GM18526 (cell line): ENCODE data around the gene DHRS2.

Experiments used
- POLR2A ChIP-seq: IDR thresholded peaks from 3 replicates; pipeline ENCODE4 v1.6.1; 2011; ENCODE audit not compliant: insufficient read length; ENCODE audit errors: extremely low read depth

The DHRS2 gene

DNA sequence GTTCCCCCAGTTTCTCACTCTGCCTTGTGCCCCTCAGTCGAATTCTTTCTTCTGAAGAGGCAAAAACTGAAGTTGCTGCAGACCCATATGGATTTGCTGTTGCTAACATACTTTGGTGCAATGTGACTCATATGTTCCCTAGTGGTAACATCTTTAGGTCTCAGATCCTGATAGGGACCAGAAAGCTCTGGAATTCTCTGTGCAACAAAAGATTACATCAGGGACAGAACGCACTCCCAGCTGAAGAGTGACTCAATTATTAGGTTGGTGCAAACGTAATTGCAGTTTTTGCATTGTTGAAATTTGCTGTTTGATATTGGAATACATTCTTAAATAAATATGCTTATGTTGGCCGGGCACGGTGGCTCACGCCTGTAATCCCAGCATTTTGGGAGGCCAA, 8.2 kb upstream of the DHRS2 start:
- TF ChIP-seq POLR2A = no peak

DNA sequence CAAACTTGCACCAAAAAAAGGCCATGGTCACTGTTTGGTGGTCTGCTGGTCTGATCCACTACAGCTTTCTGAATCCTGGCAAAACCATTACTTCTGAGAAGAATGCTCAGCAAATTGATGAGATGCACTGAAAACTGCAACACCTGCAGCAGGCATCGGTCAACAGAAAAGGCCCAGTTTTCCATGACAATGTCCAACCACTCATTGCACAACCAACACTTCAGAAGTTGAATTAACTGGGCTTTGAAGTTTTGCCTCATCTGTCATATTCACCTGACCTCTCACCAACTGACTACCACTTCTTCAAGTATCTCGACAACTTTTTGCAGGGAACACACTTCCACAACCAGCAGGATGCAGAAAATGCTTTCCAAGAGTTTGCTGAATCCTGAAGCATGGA, 7.0 kb upstream of the DHRS2 start:
- TF ChIP-seq POLR2A = no peak

DNA sequence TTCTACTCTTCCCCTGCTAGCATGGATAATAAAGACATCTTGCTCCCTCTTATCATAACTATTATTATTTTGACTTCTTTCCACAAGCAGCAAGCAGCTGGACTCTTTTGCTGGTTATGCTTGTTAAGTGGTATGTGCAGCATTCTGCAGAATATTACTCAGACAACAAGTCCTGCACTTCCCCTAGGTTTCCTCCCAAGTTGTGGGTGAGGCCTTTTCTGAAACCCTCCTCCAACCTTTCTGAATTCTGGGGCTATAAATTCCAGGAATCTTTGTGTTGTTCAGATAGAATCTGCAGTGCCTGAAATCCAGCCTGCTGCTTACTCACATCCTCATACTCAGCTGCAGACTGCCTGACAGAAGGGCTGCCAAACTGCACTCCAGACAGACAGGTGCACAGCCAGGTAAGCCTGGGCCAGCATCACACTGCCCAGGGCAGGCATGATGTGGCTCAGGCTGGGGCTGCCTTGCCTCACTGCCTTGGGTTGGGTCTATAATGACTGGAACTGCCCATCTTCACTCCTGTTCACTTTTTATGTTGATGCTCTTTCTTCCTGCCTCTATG, 6.2 kb upstream of the DHRS2 start:
- no peak for TF ChIP-seq POLR2A

DNA sequence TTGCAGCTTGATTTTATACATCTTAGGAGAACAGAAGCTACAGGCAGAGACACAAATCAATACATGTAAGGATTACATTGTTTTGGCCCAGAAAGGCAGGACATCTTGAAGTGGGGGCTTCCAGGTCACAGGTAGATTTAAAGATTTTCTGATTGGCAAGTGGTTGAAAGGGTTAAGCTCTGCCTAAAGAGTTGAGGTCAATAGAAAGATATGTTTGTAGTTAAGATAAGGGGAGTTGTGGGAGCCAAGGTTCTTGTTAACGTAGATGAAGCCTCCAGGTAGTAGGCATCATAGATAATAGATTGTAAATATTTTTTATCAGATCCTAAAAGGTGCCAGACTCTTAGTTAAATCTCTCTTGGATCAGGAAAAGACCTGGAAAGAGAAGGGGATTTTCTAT, 5.5 kb upstream of the DHRS2 start:
- TF ChIP-seq POLR2A = no peak

DNA sequence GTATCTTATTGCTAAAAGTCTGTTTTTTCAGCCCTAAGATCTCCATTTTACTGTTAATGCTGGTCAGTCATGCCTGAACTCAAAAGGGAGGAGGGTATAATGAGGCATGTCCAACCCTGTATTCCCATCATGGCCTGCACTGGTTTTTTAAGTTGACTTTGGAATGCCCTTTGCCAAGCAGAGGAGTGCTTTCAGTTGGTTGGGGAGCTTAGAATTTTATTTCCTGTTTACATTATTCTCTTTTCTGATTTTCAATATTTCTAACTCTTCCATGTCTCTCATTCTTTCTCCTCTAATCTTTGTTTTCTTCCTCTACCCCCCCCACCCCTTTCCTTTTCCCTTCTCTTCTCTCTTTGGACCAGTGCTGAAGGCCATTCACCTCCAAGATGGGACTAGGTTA, 4.9 kb upstream of the DHRS2 start:
- TF ChIP-seq POLR2A = no peak

DNA sequence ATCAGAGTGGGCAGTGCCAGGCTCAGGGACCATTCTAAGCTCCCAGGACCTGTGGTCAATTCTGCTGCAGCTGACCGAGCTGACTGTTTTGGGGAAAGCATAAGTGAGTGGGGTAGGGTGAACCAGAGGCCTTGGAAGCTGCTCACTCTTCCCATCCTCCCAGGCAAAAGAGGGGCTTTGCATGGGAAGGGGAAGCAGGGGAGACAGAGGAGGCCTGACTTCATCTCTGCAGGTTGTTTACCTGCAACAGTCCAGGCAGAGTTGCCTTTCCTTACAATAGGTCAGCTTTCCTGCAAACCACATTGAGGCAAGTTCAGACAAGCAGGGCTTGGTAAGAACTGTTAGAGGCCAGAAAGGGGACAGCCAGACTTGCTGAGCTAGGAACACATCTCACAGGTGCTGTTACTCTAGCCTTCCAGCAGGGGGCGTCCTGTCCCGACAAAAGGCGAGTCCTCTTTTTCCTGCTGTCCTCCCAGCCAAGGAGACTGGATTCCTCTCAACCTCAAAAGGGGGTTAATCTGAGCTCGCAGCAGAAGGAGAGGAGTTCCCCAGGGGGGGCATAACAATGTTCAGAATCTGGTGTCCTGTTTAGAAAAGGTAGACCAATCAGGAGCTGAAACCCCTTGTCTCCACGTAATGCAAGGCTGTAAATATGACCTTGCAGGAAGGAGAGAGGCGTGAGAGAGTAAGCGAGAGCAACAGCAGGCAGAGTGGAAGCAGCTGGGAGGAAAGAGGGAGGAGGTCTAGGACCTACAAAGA, 4.3 kb upstream of the DHRS2 start:
- TF ChIP-seq POLR2A = no peak

DNA sequence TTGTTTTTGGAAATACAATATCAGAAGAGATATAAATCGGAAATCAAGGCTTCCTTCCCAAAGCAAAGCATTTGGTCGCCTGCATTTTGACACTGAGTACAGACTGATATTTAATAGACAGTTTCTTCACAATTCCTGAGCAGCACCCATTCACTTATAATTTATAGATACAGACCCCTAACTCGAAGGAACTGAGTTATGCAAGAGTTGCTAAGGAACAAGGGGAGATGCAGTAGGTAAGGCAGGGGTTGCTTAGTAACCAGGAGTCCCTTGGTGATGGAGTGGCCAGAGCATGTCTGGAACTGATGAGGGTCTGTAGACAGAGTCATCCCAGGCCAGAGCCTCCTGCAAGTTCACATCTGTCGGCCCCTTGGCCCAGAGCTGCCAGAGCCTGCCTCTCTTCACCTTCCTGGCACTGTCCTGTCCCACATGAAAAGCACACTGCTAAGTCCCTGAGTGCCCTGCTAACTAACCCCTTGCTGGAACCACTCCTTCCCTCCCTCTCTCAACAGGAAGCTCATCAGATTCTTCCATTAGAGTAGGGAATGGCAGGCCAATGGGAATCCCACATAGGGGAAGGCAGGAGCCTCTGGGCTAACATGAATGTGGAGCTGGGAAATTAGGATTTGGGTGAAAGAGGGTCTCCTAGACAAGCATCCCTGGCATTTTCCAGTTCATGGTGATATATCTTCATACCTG, 3.6 kb upstream of the DHRS2 start:
- TF ChIP-seq POLR2A = no peak

DNA sequence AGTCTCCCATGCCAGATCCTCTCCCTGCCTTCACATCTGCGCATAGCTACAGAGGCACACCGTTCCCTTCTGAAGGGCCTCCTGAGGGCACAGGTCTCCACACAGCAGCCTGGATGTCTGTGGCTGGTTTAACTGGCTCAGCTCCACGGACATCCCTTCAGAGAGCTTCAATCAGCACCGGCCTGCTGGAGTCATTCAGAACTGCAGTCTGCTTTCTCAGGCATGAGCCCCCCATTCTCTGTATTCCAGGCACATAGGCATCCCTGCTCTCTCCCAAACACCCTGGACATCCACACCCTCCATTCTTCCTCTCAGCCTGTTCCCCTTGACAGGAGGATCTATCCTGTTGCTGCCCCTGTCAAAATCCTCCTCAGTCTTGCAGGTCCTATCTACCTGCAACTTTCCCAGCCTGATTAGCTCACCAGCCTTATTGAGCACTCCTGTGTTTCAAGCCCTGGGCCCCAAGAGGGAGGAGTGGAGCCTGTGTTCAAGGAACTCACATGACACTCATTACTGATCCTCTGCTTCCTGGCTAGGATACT, 2.9 kb upstream of the DHRS2 start:
- TF ChIP-seq POLR2A = no peak

DNA sequence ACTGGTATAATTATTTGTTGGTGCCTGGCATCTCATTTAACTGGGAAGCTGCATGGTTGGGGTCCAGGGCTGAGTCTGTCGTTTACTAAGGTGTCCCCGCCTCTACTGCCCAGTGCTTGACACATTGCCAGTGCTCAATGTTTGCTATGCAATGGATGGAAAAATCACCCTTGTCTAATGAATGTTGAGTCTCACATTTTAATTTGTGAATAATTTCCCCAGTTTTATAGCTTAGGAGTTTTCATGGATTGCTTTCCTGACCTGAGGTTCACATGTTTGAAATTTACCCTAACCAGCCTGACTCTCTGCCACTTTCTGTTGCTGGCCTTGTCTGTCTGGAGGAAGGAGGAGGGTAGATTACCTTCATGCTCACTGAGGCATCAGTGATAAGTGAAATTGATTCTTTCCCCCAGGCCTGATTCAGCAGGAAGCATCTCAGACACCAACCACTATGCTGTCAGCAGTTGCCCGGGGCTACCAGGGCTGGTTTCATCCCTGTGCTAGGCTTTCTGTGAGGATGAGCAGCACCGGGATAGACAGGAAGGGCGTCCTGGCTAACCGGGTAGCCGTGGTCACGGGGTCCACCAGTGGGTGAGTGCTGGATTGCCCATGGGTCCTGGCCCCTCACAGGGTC, 2.4 kb downstream of the DHRS2 start:
- TF ChIP-seq POLR2A = no peak

DNA sequence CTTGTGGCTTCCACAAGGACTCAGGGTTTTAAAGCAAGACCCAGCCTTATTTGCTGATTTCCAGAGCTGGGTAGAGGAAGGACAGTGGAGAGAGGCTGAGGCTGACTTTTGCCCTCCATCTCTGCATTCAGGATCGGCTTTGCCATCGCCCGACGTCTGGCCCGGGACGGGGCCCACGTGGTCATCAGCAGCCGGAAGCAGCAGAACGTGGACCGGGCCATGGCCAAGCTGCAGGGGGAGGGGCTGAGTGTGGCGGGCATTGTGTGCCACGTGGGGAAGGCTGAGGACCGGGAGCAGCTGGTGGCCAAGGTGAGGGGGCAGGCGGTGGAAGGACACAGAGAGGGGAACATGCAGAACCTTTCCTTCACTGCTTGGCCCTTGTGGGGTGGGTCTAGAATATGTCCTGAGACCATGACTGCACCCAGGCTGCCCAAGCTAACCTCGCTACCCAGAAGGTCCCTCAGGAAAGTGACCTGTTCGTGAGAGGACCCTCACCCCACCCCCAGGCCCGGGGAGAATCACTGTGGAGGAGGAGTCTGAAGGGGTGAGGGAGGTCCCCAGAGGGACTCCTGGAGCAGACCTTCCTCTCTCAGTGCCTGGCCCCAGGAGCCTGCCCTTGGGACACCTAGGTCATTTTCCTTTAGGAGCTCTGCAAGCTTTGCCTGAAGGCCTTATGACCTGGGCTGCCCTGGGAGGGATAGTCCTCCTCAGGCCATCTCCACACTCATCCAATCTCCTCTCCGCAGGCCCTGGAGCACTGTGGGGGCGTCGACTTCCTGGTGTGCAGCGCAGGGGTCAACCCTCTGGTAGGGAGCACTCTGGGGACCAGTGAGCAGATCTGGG, 3.1 kb downstream of the DHRS2 start:
- no peak for TF ChIP-seq POLR2A

DNA sequence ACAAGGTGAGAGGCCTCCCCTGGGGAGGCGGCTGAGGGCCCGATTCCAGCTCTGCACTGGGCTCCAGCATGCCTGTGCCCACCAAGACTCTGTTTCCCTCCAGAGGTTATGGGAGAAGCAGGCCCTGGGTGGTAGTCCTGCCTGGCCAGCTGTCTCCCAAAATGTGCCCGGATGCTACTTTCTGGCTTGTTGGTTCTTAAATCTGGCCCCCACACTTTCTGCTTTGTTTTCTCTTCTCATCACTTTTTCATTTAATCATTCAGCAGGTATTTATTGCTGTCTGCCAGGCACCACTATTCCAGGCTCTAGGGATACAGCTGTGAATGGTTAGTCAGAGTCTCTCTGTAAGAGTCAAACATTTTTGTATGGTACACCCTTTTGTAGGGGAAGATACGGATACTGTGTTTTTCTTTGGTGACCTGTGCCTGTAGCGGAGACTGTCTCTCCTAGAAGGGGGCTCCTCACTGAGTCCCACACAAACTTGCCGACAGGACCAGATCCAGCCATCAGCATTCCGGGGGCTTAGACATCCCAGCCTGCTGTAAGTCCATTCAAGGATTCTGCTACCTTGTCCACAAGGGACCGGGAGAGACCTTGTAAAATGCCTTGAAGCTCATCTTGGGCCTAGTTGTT, 3.8 kb downstream of the DHRS2 start:
- TF ChIP-seq POLR2A = no peak

DNA sequence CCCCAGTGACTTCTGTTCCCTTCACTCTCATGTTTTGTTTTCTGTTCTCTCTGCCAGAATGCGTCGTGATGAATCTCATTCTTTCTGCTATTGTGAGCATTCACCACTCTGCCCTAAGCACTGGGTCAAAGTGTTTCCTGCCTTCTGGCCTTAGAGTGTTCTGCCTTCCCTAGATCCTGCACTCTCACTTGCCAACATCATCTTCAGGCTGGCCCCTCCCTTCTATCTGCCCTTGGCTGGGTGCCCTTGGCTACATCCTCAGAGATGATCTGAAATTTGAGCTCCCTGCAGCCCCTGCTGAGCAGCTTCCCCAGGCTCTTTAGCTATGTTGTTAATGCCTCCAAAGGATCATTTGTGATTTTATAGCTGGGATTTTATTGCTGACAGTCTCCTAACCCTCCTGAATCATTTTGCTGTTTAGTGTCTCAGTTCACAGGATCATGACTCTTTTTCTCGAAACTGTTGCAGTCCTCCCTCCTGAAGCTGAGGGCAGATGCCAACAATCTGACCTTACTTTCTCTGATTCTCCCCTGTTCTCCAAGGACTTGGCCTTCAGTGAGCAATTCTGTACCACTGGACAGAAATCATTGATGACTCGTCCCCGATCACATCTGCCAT, 4.5 kb downstream of the DHRS2 start:
- TF ChIP-seq POLR2A = no peak

DNA sequence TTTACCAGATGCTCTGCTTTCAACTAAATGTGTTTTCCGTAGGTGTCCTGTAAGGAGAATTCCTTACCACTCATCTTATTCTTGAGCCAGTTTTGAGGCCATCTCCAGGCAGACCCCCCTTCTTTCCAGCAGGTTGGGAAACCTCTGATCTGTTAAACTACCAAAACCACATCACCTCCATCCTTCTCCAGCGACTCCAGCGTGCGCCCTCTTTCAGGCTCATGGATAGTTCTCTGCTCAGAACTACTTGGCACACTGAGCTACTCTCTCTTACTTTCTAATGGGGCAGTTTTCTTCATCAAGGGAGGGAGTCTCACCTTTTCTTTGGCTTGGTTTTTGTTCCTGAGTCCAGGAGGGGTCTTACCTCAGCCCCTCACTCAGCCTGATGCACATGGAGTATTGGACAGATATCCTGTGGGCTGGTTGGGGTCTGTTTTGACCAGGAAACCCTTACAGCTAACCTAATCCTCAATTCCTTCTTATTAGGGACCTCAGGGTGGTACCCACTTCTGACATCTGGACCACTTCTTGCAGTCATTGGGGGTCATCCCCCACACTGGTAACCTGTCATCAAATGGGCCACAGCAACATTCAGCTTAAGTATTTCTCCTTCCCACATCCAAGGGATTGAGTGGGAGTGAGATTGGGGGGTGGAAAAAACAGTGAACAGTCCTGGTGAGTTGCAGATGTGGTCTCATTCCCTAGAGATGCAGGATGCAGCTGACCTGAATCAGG, 5.2 kb downstream of the DHRS2 start:
- no peak for TF ChIP-seq POLR2A

DNA sequence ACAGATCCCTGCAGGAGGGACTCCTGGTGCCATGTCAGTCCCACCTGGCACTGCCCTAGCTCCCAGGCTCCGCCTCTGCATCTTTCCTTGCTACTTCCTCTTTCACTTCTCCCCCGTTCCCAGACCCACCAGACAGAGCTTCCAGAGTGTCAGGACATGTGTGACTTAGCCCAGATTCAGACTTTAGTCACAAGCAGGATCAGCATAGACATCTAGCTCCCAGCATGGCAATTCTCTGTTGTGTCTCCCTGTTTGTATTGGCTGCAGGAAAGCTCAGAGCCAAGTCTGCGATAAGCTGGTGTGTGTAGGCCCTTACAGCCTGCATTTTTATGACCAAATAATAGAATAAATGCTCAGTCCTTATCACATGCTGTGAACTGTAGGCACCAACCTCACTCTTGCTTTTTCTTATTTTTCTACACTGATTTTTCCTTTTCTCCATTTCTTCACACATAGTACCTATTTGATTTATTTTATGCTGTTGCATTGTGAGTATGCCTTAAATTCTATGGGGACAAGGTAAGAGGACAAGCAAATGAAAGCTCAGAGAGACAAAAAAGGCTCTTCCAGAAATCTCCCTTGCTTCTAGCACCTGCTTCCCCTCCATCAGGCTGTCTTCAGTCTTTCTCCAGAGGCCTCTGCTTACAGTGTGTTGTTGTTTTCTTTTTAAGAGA, 5.9 kb downstream of the DHRS2 start:
- TF ChIP-seq POLR2A = no peak
